ENCODE measurements around the gene TRIM37. TPM values are rescaled to one million over a fixed set of nuclear protein-coding genes. Genes with fewer than 3 reads are reported as not detected.
"Not testable (repeated sequence)": the region's sequence is repeated elsewhere in the genome, so short reads cannot be mapped to it uniquely, and the experiment has no call there.

TRIM37 gene
- total RNA-seq, 6 experiments from 2014 or later: 7.2 to 11.0 (median 9.0) TPM

DNA sequence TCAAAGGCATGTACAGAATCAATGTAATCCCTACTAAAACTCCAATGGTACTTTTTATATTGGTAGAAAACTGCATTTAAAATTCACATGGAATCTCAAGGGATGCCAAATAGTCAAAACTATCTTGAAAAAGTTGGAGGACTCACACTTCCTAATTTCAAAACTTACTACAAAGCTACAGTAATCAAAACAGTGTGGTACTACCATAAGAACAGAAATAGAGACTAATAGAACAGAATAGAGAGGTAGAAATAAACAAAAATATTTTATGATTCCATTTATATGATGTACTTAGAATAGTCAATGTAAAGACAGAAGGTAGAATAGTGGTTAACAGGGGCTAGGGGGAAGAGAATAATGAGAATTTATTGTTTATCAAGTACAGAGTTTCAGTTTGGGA is 8.8 kb downstream of the TRIM37 start:
- Histone ChIP-seq H3K27ac (no peak overlapping the region), H3K4me3 (no peak overlapping the region), H3K4me1 (no peaks in the 10 kb centered on the region), H3K36me3 (no peaks in the 10 kb centered on the region), H3K9me3 (no peaks in the 10 kb centered on the region), H3K27me3 (no peaks in the 10 kb centered on the region)
- TF ChIP-seq CTCF (IDR thresholded peaks at IDR 0.05) (no peak), POLR2A (IDR thresholded peaks at IDR 0.05) (no peak)
- DNase-seq: no peak
- intact Hi-C loops (cut with DNase I): no loop called here
- no peak for ATAC-seq

DNA sequence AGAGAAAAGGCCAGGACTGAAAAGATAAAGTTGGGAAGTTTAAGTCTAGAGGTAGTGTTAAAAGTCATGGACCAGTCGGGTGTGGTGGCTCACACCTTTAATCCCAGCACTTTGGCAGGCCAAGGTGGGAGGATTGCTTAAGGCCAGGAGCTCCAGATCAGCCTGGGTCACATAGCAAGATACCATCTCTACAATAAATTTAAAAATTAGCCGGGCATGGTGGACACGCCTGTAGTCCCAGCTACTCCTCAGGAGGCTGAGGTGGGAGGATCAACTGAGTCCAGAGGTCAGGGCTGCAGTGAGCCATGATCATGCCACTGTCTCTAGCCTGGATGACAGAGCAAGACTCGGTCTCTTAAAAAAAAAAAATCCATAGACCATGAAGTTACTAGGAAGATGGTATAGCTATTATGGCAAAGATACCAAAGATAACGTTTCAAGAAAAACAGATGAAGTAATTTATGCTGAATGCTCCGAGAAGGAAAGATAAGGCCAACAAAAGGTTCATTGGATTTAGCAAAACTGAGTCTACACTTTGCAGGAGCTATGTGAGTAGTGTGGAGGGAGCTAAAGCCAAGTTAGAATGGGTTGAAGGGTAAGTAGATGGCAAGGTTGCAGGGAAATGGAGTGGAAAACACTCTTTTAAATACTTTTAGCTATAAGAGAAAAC is 11.7 kb downstream of the TRIM37 start:
- H3K27ac ChIP-seq: no peak overlapping the region
- DNase-seq: no peak
- H3K9me3 ChIP-seq: no peaks in the 10 kb centered on the region
- intact Hi-C loops (cut with DNase I): no loop called here
- no peaks in the 10 kb centered on the region for H3K36me3 ChIP-seq
- WGBS (ENCODE audit: insufficient coverage, low coverage, low lambda C conversion rate, missing lambda C conversion rate): 83% methylated on average over 4 of the region's 6 CpGs
- H3K27me3 ChIP-seq: no peaks in the 10 kb centered on the region
- TF ChIP-seq POLR2A (IDR thresholded peaks at IDR 0.05) (no peak), CTCF (IDR thresholded peaks at IDR 0.05) (no peak)
- no peaks in the 10 kb centered on the region for H3K4me1 ChIP-seq
- H3K4me3 ChIP-seq: no peak overlapping the region
- no peak for ATAC-seq

- no peak overlapping the region for H3K27ac ChIP-seq
- intact Hi-C loops (cut with DNase I): no loop called here
Observed at GRCh38 chr17:59093702-59094231, 12.9 kb downstream of the TRIM37 start.

GRCh38 chr17:59093145-59093701 is 13.5 kb downstream of the TRIM37 start:
- H3K36me3 ChIP-seq: peaks cover 0 to 8% (median 2%) of the 10 kb centered on the region in 4 donors
- WGBS (ENCODE audit: insufficient coverage, low coverage, low lambda C conversion rate, missing lambda C conversion rate): 76% methylated on average over 4 of the region's 4 CpGs
- no peak for TF ChIP-seq CTCF (IDR thresholded peaks at IDR 0.05)
- TF ChIP-seq POLR2A (IDR thresholded peaks at IDR 0.05): no peak
- no peaks in the 10 kb centered on the region for H3K4me1 ChIP-seq
- no peak overlapping the region for H3K27ac ChIP-seq
- intact Hi-C loops (cut with DNase I): no loop called here
- H3K27me3 ChIP-seq: no peaks in the 10 kb centered on the region
- DNase-seq: no peak
- ATAC-seq: no peak
- no peaks in the 10 kb centered on the region for H3K9me3 ChIP-seq
- no peak overlapping the region for H3K4me3 ChIP-seq

More at GRCh38 chr17:59093702-59094231, 12.9 kb downstream of the TRIM37 start:
- Histone ChIP-seq H3K9me3 (no peaks in the 10 kb centered on the region), H3K4me3 (no peak overlapping the region), H3K36me3 (peaks cover 0 to 4% (median 2%) of the 10 kb centered on the region in 4 donors), H3K27me3 (no peaks in the 10 kb centered on the region), H3K4me1 (no peaks in the 10 kb centered on the region)
- WGBS (ENCODE audit: insufficient coverage, low coverage, low lambda C conversion rate, missing lambda C conversion rate): 73% methylated on average over 7 of the region's 8 CpGs
- TF ChIP-seq POLR2A (IDR thresholded peaks at IDR 0.05) (no peak), CTCF (IDR thresholded peaks at IDR 0.05) (no peak)
- DNase-seq (no peak), ATAC-seq (no peak)

DNA sequence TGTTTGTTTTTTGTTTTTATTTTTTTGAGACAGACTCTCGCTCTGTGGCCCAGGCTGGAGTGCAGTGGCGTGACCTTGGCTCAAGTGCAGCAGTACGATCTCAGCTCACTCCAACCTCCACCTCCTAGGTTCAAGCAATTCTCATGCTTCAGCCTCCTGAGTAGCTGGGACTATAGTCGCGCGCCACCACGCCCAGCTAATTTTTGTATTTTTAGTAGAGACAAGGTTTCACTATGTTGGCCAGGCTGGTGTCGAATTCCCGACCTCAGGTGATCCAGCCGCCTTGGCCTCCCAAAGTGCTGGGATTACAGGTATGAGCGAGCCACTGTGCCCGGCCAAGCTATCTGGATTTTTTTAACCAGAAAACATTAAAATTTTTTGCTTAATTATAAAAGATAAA is 16.1 kb downstream of the TRIM37 start:
- H3K9me3 ChIP-seq; DNase-seq; intact Hi-C loops (cut with DNase I); H3K27ac ChIP-seq; H3K4me1 ChIP-seq; ATAC-seq; H3K27me3 ChIP-seq; H3K4me3 ChIP-seq: not testable (repeated sequence)
- WGBS (ENCODE audit: insufficient coverage, low coverage, low lambda C conversion rate, missing lambda C conversion rate): 96% methylated on average over 11 of the region's 12 CpGs
- peaks cover 0 to 15% (median 5%) of the 10 kb centered on the region in 4 donors for H3K36me3 ChIP-seq

Data from right lobe of liver (tissue), 6 donors.